ENCODE data around the gene LRRC30. TPM values are rescaled to one million over a fixed set of nuclear protein-coding genes. Genes with fewer than 3 reads are reported as not detected.

The LRRC30 gene
- total RNA-seq: not detected in 2 replicates

DNA sequence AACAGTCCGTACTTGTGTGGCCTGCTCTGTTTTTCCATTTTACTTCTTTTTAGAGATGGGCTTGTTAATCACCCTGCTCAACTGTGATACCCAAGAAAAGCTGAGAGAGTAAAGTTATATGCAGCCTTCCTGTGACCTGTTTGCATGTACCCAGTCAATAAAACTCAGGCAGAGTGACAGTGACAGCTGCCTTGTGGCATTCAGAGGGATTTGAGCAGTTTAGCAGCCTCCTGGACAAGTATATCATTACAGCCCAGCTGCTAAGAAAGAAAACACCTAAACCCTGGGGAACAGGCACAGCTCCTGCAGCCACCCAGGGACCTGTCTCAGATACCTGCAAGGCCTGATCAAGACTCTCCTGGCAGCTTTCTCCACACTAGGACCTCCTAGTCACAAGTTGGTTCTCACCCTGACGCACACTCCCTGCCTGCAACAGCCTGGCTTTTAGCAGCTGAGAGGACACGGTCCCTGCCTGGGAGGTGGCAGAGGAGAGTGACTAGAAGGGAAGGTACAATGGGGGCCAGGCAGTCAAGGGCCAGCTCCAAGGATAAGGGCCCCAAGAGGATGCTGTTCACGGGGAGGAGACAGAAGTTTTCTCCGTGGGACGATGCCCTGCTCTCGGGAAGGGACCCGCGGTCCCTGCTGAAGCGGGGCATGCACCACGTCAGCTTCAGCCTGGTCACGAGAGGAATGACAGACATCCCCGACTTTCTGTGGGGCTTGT lies at the start of gene LRRC30:
Gene LRRC30, plus strand, starts transcription at position 464 of the 724 bp plus-strand sequence. Its CDS starts 50 bp downstream, at position 514.

Other genes starting within 250 kb of the LRRC30 start
- 18.1 and 26.7 TPM in 2 replicates for gene LAMA1, start 113.3 kb upstream of the LRRC30 start, total RNA-seq

Data from cardiac atrium fibroblast (primary cell).